DND-41 (cell line): ENCODE results near the gene BFSP2.

Experiments
- ATAC-seq: fragments of 200-7000 bp; cut with Tn5 transposase; 3 replicates; pipeline ENCODE4 v1.9.1; 2021; ENCODE audit warnings: low read depth; ENCODE audit not compliant: insufficient read depth
- DNase-seq: peaks from one replicate; pipeline ENCODE4 v3.0.0-alpha.2; 2020
- H2AFZ ChIP-seq: 2 replicates; pipeline ENCODE4 v1.6.0; 2012; ENCODE audit warnings: low read depth, low read length
- H3K27ac ChIP-seq: 2 replicates; pipeline ENCODE4 v1.5.1; 2012; ENCODE audit warnings: low read length, inconsistent platforms
- H3K27me3 ChIP-seq: fragments of 200-600 bp; sonication (generic); 2 replicates; pipeline ENCODE4 v1.6.0; 2012; ENCODE audit warnings: low read length, mild to moderate bottlenecking, inconsistent platforms; ENCODE audit not compliant: insufficient read depth, poor library complexity
- H3K36me3 ChIP-seq: 2 replicates; pipeline ENCODE4 v1.5.1; 2012; ENCODE audit warnings: low read length, inconsistent platforms; ENCODE audit not compliant: insufficient read depth
- H3K4me1 ChIP-seq: 2 replicates; pipeline ENCODE4 v1.5.1; 2012; ENCODE audit warnings: mild to moderate bottlenecking, low read length; ENCODE audit not compliant: insufficient read depth
- H3K4me2 ChIP-seq: 2 replicates; pipeline ENCODE4 v1.6.0; 2012; ENCODE audit warnings: mild to moderate bottlenecking, moderate library complexity, low read length, inconsistent platforms; ENCODE audit not compliant: insufficient read depth
- H3K4me3 ChIP-seq, 2 experiments: fragments of 200-600 bp in 1 of 2; shearing (Covaris generic) in 1 of 2; 2 replicates each; pipeline ENCODE4 v1.5.1; 2012 to 2016; ENCODE audit warnings: inconsistent platforms in 2 of 2, low read length in 2 of 2, mild to moderate bottlenecking in 2 of 2, low read depth in 1 of 2, moderate library complexity in 1 of 2
- H3K79me2 ChIP-seq: 2 replicates; pipeline ENCODE4 v1.6.0; 2012; ENCODE audit warnings: low read length, inconsistent platforms; ENCODE audit not compliant: insufficient read depth
- H3K9ac ChIP-seq: 2 replicates; pipeline ENCODE4 v1.6.0; 2012; ENCODE audit warnings: low read depth, mild to moderate bottlenecking, inconsistent platforms, low read length, moderate library complexity
- H3K9me3 ChIP-seq: 2 replicates; pipeline ENCODE4 v1.5.1; 2012; ENCODE audit warnings: low read length, moderate library complexity, mild to moderate bottlenecking, inconsistent platforms; ENCODE audit not compliant: insufficient read depth, severe bottlenecking
- H4K20me1 ChIP-seq: 2 replicates; pipeline ENCODE4 v1.6.0; 2012; ENCODE audit warnings: low read length; ENCODE audit not compliant: insufficient read depth
- CTCF ChIP-seq: IDR thresholded peaks from 2 replicates; pipeline ENCODE4 v1.5.1; 2012; ENCODE audit warnings: borderline replicate concordance, low read length, moderate library complexity, mild to moderate bottlenecking; ENCODE audit not compliant: poor library complexity, severe bottlenecking; ENCODE audit errors: extremely low read depth
- EZH2 ChIP-seq: IDR thresholded peaks from 3 replicates; pipeline ENCODE4 v1.6.1; 2012; ENCODE audit warnings: borderline replicate concordance, low read depth, mild to moderate bottlenecking, moderate library complexity, low read length, inconsistent platforms; ENCODE audit not compliant: severe bottlenecking

Gene BFSP2

GRCh38 chr3:133390715-133391114 is 9.1 kb upstream of the BFSP2 start:
- H4K20me1 ChIP-seq, result no peaks in the 10 kb centered on the region
- no peaks in the 10 kb centered on the region for H3K36me3 ChIP-seq
- H2AFZ ChIP-seq, result no peak overlapping the region
- peaks cover 7% of the 10 kb centered on the region for H3K27me3 ChIP-seq
- no peak overlapping the region for H3K9ac ChIP-seq
- H3K4me1 ChIP-seq, result no peaks in the 10 kb centered on the region
- no peak overlapping the region for H3K4me3 ChIP-seq
- ATAC-seq, result no peak
- H3K9me3 ChIP-seq, result no peaks in the 10 kb centered on the region
- H3K27ac ChIP-seq, result no peak overlapping the region
- TF ChIP-seq EZH2 (no peak), CTCF (no peak)
- no peaks in the 10 kb centered on the region for H3K79me2 ChIP-seq
- no peak for DNase-seq
- no peak overlapping the region for H3K4me2 ChIP-seq

- ATAC-seq, result no peak
- H3K4me2 ChIP-seq, result no peak overlapping the region
- no peak for DNase-seq
- H3K27ac ChIP-seq, result no peak overlapping the region
- H2AFZ ChIP-seq, result no peak overlapping the region
- no peaks in the 10 kb centered on the region for H3K79me2 ChIP-seq
- no peak overlapping the region for H3K9ac ChIP-seq
- H3K9me3 ChIP-seq, result no peaks in the 10 kb centered on the region
- no peaks in the 10 kb centered on the region for H3K36me3 ChIP-seq
- H3K4me3 ChIP-seq, result no peak overlapping the region
- TF ChIP-seq EZH2, result no peak
- peaks cover under 1% of the 10 kb centered on the region for H3K27me3 ChIP-seq
- no peaks in the 10 kb centered on the region for H3K4me1 ChIP-seq
- no peaks in the 10 kb centered on the region for H4K20me1 ChIP-seq
These were observed 6.7 kb upstream of the BFSP2 start for GRCh38 chr3:133393204-133393603.

DNA sequence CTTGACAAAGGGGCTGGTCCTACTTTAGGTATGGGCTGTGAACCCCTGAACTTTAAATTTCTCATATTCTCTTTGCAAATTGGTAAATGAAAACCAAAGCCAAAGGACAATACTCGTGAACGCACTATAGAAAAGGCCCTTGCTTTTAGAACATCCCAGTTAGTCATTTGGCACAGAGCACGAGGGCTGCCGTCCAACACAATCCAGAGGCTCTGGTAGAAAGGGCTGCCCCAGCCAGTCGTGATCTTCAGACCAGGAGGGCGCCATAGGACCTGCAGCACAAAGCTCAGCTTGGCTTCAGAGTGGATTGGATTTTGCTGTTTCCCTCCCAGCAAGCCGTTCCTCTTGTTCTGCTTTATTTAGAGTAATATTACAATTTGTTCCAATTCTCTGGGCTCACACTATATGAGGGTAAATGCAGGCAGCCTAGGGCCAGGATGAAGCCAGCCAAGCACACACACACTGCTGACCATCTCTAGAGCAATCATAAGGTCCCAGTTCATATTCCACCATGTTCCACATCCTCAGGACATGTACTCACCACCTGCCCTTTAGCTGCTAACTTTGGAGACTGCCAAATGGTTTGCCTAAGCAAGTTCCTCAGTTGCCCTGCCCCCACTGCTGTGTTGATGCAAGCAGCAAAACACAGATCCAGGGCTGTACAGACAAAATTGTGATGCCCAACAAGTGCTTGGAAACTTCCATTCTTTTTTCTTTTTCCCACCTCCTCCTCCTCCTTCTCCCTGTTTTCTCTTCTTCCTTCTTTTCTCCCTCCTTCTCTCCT is 6.0 kb upstream of the BFSP2 start:
- Histone ChIP-seq H3K27me3 (no peaks in the 10 kb centered on the region), H3K9me3 (no peaks in the 10 kb centered on the region), H3K4me1 (no peaks in the 10 kb centered on the region), H3K9ac (no peak overlapping the region), H3K4me3 (no peak overlapping the region), H2AFZ (no peak overlapping the region), H3K36me3 (no peaks in the 10 kb centered on the region), H3K4me2 (no peak overlapping the region), H3K27ac (no peak overlapping the region), H3K79me2 (no peaks in the 10 kb centered on the region), H4K20me1 (no peaks in the 10 kb centered on the region)
- ATAC-seq (no peak), DNase-seq (no peak)
- TF ChIP-seq EZH2 (no peak), CTCF (no peak)

DNA sequence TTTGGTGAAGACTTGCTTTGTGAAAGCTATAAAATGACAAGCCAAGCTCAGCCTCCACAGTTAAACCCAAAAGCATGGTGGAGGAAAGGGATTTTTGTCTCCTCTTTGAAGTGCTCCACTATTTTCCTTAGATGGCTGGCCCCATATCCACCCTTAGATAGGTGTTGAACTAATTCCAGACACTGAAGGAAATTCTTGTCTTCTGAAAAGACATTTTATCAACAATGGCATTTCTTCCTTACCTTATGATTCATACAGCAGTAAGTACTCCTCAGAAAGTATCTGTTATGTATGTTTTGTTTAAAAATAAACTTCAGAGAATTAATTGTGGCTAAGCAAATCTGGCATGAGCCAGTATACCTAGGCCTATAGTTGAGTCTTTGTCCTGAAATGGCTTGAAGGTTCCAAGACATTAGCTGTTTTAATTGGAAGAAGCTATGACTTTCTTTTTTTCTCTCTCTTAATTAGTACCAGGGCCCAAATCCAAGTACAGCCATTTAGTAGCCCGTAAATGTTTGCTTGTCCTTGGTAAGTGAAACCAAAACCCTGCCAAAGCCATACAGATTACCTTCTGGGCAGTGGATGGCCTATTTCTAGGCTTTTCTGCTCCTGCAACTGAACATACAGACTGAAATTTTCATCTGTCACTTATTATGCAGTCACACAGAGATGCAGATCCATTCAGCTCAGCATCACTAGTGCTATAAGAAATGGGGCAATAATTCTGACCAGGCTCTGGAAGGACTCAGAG is 5.1 kb upstream of the BFSP2 start:
- no peak overlapping the region for H3K27ac ChIP-seq
- H3K79me2 ChIP-seq, result no peaks in the 10 kb centered on the region
- no peak overlapping the region for H3K4me3 ChIP-seq
- no peak for ATAC-seq
- no peaks in the 10 kb centered on the region for H3K36me3 ChIP-seq
- H3K4me2 ChIP-seq, result no peak overlapping the region
- TF ChIP-seq CTCF (no peak), EZH2 (no peak)
- H2AFZ ChIP-seq, result no peak overlapping the region
- H3K9me3 ChIP-seq, result no peaks in the 10 kb centered on the region
- no peak for DNase-seq
- H3K9ac ChIP-seq, result no peak overlapping the region
- no peaks in the 10 kb centered on the region for H3K4me1 ChIP-seq
- H3K27me3 ChIP-seq, result no peaks in the 10 kb centered on the region
- no peaks in the 10 kb centered on the region; the same call in 1 of the 2 replicates for H4K20me1 ChIP-seq
